ENCODE measurements around the gene FOXP4. TPM values are rescaled to one million over a fixed set of nuclear protein-coding genes. Genes with fewer than 3 reads are reported as not detected.

Gene FOXP4
- polyA plus RNA-seq, 1 of the 3 experiments (the other 2 are of a cell fraction), result 7.3 TPM

GRCh38 chr6:41527721-41528408 is 18.3 kb upstream of the FOXP4 start:
- ChIA-PET CTCF (interaction anchor here (0.9 to 1.9 kb wide), 4 partner anchors 10 to 103 kb away, joined by 3 to 4 read pairs (median 3); no protein-coding TSS in a partner anchor), POLR2A (no interaction called here)
- DNase-seq, result no peak
- Histone ChIP-seq H3K4me1 (ENCODE audit: control insufficient read depth in 1 of 2, insufficient read depth in 2 of 2, low read depth in 1 of 2, low read length in 1 of 2) (peaks cover 15 to 31% of the 10 kb centered on the region in 2 experiments), H3K4me2 (no peak overlapping the region), H3K4me3 (ENCODE audit: low read depth in 2 of 2, low read length in 1 of 2) (no peak overlapping the region), H3K9me2 (no peaks in the 10 kb centered on the region), H3K9ac (no peak overlapping the region), H2AFZ (ENCODE audit: low read depth) (no peak overlapping the region), H3K9me3 (no peaks in the 10 kb centered on the region), H3K27me3 (ENCODE audit: insufficient read depth) (no peaks in the 10 kb centered on the region; the same call in 1 of the 2 replicates), H3K27ac (ENCODE audit: low read depth in 2 of 2, low read length in 1 of 2) (no peak overlapping the region), H4K20me1 (ENCODE audit: insufficient read depth) (no peaks in the 10 kb centered on the region), H3F3A (replicated peaks; ENCODE audit: insufficient read depth) (peaks cover 4% of the 10 kb centered on the region), H3K36me3 (replicated peaks in 1 of 2; ENCODE audit: control insufficient read depth in 1 of 2, insufficient read depth in 2 of 2, low read length in 1 of 2) (no peaks in the 10 kb centered on the region), H3K79me2 (ENCODE audit: insufficient read depth) (no peaks in the 10 kb centered on the region)
- 76% methylated on average over 11 of the region's 14 CpGs for WGBS (ENCODE audit: low lambda C conversion rate)
- TF ChIP-seq MXI1 (IDR thresholded peaks at IDR 0.05; ENCODE audit: low read depth, low read length) (no peak), RXRA (IDR thresholded peaks at IDR 0.05; ENCODE audit: borderline replicate concordance, low read depth) (no peak), CHD2 (IDR thresholded peaks at IDR 0.05; ENCODE audit: low read length, partially characterized antibody) (no peak), RFX5 (IDR thresholded peaks at IDR 0.05; ENCODE audit: low read length) (no peak), NFIC (IDR thresholded peaks at IDR 0.05; ENCODE audit: borderline replicate concordance) (no peak), USF1 (IDR thresholded peaks at IDR 0.05; ENCODE audit: borderline replicate concordance, low read depth) (no peak), SMC3 (IDR thresholded peaks at IDR 0.05; ENCODE audit: low read depth, low read length) (no peak), GABPA (IDR thresholded peaks at IDR 0.05; ENCODE audit: low read depth) (no peak), SIN3A (IDR thresholded peaks at IDR 0.05; ENCODE audit: borderline replicate concordance, low read depth, low read length) (no peak), FOSL2 (IDR thresholded peaks at IDR 0.05; ENCODE audit: borderline replicate concordance, low read depth) (no peak), CTCF (IDR thresholded peaks at IDR 0.05) (no peak), ZBTB33 (IDR thresholded peaks at IDR 0.05; ENCODE audit: borderline replicate concordance, low read depth) (no peak), EP300 (IDR thresholded peaks at IDR 0.05; ENCODE audit: borderline replicate concordance in 1 of 2, low read depth in 1 of 2, low read length in 1 of 2) (no peak), EZH2phosphoT487 (IDR thresholded peaks at IDR 0.05; ENCODE audit: borderline replicate concordance, low read depth) (no peak), REST (IDR thresholded peaks at IDR 0.05; ENCODE audit: low read depth, low read length) (no peak), RCOR1 (IDR thresholded peaks at IDR 0.05; ENCODE audit: low read length) (no peak), GATA2 (CRISPR knock-in tag; IDR thresholded peaks at IDR 0.05) (no peak), YY1 (IDR thresholded peaks at IDR 0.05; ENCODE audit: low read depth) (no peak), TAF1 (IDR thresholded peaks at IDR 0.05; ENCODE audit: borderline replicate concordance, low read depth, low read length) (no peak)
- TF ChIP-seq, protein P1, sequence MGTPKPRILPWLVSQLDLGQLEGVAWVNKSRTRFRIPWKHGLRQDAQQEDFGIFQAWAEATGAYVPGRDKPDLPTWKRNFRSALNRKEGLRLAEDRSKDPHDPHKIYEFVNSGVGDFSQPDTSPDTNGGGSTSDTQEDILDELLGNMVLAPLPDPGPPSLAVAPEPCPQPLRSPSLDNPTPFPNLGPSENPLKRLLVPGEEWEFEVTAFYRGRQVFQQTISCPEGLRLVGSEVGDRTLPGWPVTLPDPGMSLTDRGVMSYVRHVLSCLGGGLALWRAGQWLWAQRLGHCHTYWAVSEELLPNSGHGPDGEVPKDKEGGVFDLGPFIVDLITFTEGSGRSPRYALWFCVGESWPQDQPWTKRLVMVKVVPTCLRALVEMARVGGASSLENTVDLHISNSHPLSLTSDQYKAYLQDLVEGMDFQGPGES (IDR thresholded peaks at IDR 0.05; ENCODE audit: low read depth, low read length), result no peak
